Measurements from ENCODE around the gene KCNMA1.

DNA sequence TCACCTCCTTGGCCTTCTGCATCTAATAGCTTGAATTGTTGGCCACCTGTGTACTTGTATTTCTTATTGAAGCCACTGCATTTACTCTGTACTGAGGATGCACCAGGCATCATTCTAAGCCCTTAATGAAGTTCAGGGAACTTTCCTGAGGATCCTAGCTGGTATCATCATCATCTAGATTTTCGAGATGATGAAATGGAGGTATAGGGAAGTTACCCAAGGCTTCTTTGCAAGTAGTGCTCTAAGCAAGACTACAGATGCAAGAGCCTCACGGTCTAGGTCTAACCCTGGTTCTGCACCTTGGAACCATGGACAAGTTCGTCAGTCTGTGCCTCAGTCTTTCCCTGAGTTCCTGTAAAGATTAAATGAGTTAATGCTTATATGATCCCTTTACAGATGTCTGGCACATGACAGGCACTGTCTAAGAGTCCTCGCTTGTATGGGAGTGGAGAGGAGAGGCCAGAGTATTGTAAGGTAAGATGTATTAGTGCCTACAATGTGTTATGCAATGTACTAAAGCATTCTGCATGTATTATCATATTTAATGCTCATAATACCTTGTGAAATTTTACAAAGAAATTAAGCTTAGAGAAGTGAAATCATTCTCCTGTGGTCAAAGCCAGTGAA, 145.1 kb downstream of the KCNMA1 start:
- TF ChIP-seq, protein P1, sequence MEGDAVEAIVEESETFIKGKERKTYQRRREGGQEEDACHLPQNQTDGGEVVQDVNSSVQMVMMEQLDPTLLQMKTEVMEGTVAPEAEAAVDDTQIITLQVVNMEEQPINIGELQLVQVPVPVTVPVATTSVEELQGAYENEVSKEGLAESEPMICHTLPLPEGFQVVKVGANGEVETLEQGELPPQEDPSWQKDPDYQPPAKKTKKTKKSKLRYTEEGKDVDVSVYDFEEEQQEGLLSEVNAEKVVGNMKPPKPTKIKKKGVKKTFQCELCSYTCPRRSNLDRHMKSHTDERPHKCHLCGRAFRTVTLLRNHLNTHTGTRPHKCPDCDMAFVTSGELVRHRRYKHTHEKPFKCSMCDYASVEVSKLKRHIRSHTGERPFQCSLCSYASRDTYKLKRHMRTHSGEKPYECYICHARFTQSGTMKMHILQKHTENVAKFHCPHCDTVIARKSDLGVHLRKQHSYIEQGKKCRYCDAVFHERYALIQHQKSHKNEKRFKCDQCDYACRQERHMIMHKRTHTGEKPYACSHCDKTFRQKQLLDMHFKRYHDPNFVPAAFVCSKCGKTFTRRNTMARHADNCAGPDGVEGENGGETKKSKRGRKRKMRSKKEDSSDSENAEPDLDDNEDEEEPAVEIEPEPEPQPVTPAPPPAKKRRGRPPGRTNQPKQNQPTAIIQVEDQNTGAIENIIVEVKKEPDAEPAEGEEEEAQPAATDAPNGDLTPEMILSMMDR (IDR thresholded peaks at IDR 0.05), result no peak
- TF ChIP-seq POLR2AphosphoS5 (IDR thresholded peaks at IDR 0.05), result no peak
